IMR-90 (cell line): ENCODE data around the gene DACT2. TPM values are rescaled to one million over a fixed set of nuclear protein-coding genes. Genes with fewer than 3 reads are reported as not detected.

Source experiments
- ATAC-seq: fragments of 200-7000 bp; cut with Tn5 transposase; 2 replicates; pipeline ENCODE4 v1.9.1; 2020; ENCODE audit warnings: low read depth, mild to moderate bottlenecking, moderate library complexity
- BruUV-seq: library from RNA; stranded (reverse); fragments of 400-500 nt; replicated peaks from 2 replicates; lab custom pipeline; 2021; lab: Mats Ljungman, UMichigan
- CTCF ChIA-PET: fragments of 300-600 bp; formaldehyde crosslinking; extraction: SDS; loops from one replicate; lab custom pipeline; 2021; ENCODE audit warnings: antibody characterized with exemption; lab: Yijun Ruan, JAX
- POLR2A ChIA-PET: fragments of 300-600 bp; sonication (Branson Sonifier 250); formaldehyde crosslinking; loops from one replicate; lab custom pipeline; 2022; ENCODE audit warnings: antibody characterized with exemption; ENCODE audit not compliant: unreplicated experiment; lab: Charles Lee
- DNase-seq: peaks from one replicate; pipeline ENCODE4 v3.0.0; 2013
- H2AFZ ChIP-seq: replicated peaks from 2 replicates; pipeline ENCODE3; 2013; ENCODE audit warnings: low read length, mild to moderate bottlenecking; ENCODE audit not compliant: poor library complexity
- H2AK5ac ChIP-seq: 2 replicates; pipeline ENCODE4 v1.6.1; 2013; ENCODE audit warnings: low read depth, low read length, inconsistent platforms
- H2AK9ac ChIP-seq: replicated peaks from 2 replicates; pipeline ENCODE3; 2013; ENCODE audit warnings: mild to moderate bottlenecking, low read depth, low read length, moderate library complexity; ENCODE audit not compliant: poor library complexity
- H2BK120ac ChIP-seq: 2 replicates; pipeline ENCODE4 v1.6.1; 2013; ENCODE audit warnings: low read depth, low read length, inconsistent platforms
- H2BK15ac ChIP-seq: 3 replicates; pipeline ENCODE4 v1.6.1; 2013; ENCODE audit warnings: low read depth, low read length, inconsistent platforms
- H2BK20ac ChIP-seq: 2 replicates; pipeline ENCODE4 v1.6.1; 2013; ENCODE audit warnings: low read depth, mild to moderate bottlenecking, inconsistent platforms, low read length, moderate library complexity
- H2BK5ac ChIP-seq: 2 replicates; pipeline ENCODE4 v1.6.1; 2013; ENCODE audit warnings: mild to moderate bottlenecking, low read depth, low read length, inconsistent platforms; ENCODE audit not compliant: poor library complexity, severe bottlenecking
- H3K14ac ChIP-seq: replicated peaks from 2 replicates; pipeline ENCODE4 v1.6.1; 2013; ENCODE audit warnings: low read depth, low read length, inconsistent platforms
- H3K18ac ChIP-seq: 2 replicates; pipeline ENCODE4 v1.6.1; 2013; ENCODE audit warnings: low read depth, low read length, control low read depth
- H3K23ac ChIP-seq: 2 replicates; pipeline ENCODE4 v1.6.1; 2013; ENCODE audit warnings: low read depth, low read length, inconsistent platforms
- H3K27ac ChIP-seq: 2 replicates; pipeline ENCODE4 v1.5.1; 2013; ENCODE audit warnings: mild to moderate bottlenecking, control low read depth, low read length; ENCODE audit not compliant: insufficient read depth
- H3K27me3 ChIP-seq: 2 replicates; pipeline ENCODE4 v1.6.1; 2013; ENCODE audit warnings: low read length; ENCODE audit not compliant: control insufficient read depth, insufficient read depth
- H3K36me3 ChIP-seq: 2 replicates; pipeline ENCODE4 v1.6.1; 2013; ENCODE audit warnings: low read length, mixed read lengths; ENCODE audit not compliant: control insufficient read depth, insufficient read depth
- H3K4ac ChIP-seq: 2 replicates; pipeline ENCODE4 v1.6.1; 2013; ENCODE audit warnings: low read depth, low read length, inconsistent platforms
- H3K4me1 ChIP-seq: 2 replicates; pipeline ENCODE4 v1.6.1; 2013; ENCODE audit warnings: low read length, mixed read lengths; ENCODE audit not compliant: control insufficient read depth, insufficient read depth
- H3K4me2 ChIP-seq: 2 replicates; pipeline ENCODE4 v1.6.1; 2013; ENCODE audit warnings: low read depth, mild to moderate bottlenecking, control low read depth, low read length, moderate library complexity
- H3K4me3 ChIP-seq: 2 replicates; pipeline ENCODE4 v1.5.1; 2013; ENCODE audit warnings: low read depth, mild to moderate bottlenecking, control low read depth, low read length, moderate library complexity; ENCODE audit not compliant: insufficient read depth
- H3K56ac ChIP-seq: 2 replicates; pipeline ENCODE4 v1.6.1; 2013; ENCODE audit warnings: low read length, inconsistent platforms; ENCODE audit not compliant: insufficient read depth; ENCODE audit errors: extremely low read depth
- H3K79me1 ChIP-seq, 2 experiments: 2 replicates each; pipeline ENCODE4 v1.6.1; 2013; ENCODE audit warnings: low read length in 2 of 2, inconsistent platforms in 1 of 2, low read depth in 1 of 2
- H3K9ac ChIP-seq: 2 replicates; pipeline ENCODE4 v1.6.1; 2013; ENCODE audit warnings: low read depth, low read length, control low read depth
- H3K9me1 ChIP-seq: 2 replicates; pipeline ENCODE4 v1.6.1; 2013; ENCODE audit warnings: low read length, inconsistent platforms; ENCODE audit not compliant: insufficient read depth
- H3K9me3 ChIP-seq: 2 replicates; pipeline ENCODE4 v1.6.1; 2013; ENCODE audit warnings: low read length; ENCODE audit not compliant: control insufficient read depth, insufficient read depth
- H4K20me1 ChIP-seq: 2 replicates; pipeline ENCODE4 v1.6.1; 2013; ENCODE audit warnings: low read length, inconsistent platforms; ENCODE audit not compliant: insufficient read depth
- H4K5ac ChIP-seq: 2 replicates; pipeline ENCODE4 v1.6.1; 2013; ENCODE audit warnings: mild to moderate bottlenecking, low read depth, low read length, control low read depth
- H4K8ac ChIP-seq, 2 experiments: 2 replicates each; pipeline ENCODE4 v1.6.1; 2013; ENCODE audit warnings: low read depth in 2 of 2, low read length in 2 of 2, control low read depth in 1 of 2, inconsistent platforms in 1 of 2
- H4K91ac ChIP-seq: 2 replicates; pipeline ENCODE4 v1.6.1; 2013; ENCODE audit warnings: low read depth, low read length, inconsistent platforms; ENCODE audit not compliant: insufficient read depth
- BHLHE40 ChIP-seq: fragments of 150-350 bp; IDR thresholded peaks from 2 replicates; pipeline ENCODE4 v1.6.1; 2016; ENCODE audit warnings: mild to moderate bottlenecking, low read depth, low read length
- CEBPB ChIP-seq: IDR thresholded peaks from 2 replicates; pipeline ENCODE4 v1.6.1; 2012; ENCODE audit warnings: low read depth, low read length, improper control_type of control experiment
- CHD1 ChIP-seq: IDR thresholded peaks from 2 replicates; pipeline ENCODE4 v1.6.1; 2012; ENCODE audit warnings: low read depth, low read length, improper control_type of control experiment
- FOS ChIP-seq: fragments of 150-350 bp; IDR thresholded peaks from 2 replicates; pipeline ENCODE4 v1.6.1; 2016; ENCODE audit warnings: low read depth, low read length
- MAFK ChIP-seq: IDR thresholded peaks from 2 replicates; pipeline ENCODE4 v1.6.1; 2012; ENCODE audit warnings: low read depth, low read length, improper control_type of control experiment
- MAZ ChIP-seq: IDR thresholded peaks from 2 replicates; pipeline ENCODE4 v1.6.1; 2012; ENCODE audit warnings: low read depth, mild to moderate bottlenecking, low read length, improper control_type of control experiment, moderate library complexity, borderline replicate concordance
- MXI1 ChIP-seq: IDR thresholded peaks from 2 replicates; pipeline ENCODE4 v1.6.1; 2012; ENCODE audit warnings: low read depth, mild to moderate bottlenecking, low read length, moderate library complexity, borderline replicate concordance
- NFE2L2 ChIP-seq: fragments of 150-350 bp; IDR thresholded peaks from 2 replicates; pipeline ENCODE4 v1.6.1; 2016; ENCODE audit warnings: low read depth, mild to moderate bottlenecking, low read length
- POLR2A ChIP-seq: IDR thresholded peaks from 2 replicates; pipeline ENCODE4 v1.6.1; 2012; ENCODE audit warnings: mild to moderate bottlenecking, low read depth, low read length
- RAD21 ChIP-seq: IDR thresholded peaks from 2 replicates; pipeline ENCODE4 v1.6.1; 2012; ENCODE audit warnings: low read length, improper control_type of control experiment
- RCOR1 ChIP-seq: IDR thresholded peaks from 2 replicates; pipeline ENCODE4 v1.6.1; 2012; ENCODE audit warnings: mild to moderate bottlenecking, low read length, improper control_type of control experiment; ENCODE audit not compliant: insufficient replicate concordance
- RFX5 ChIP-seq: IDR thresholded peaks from 2 replicates; pipeline ENCODE4 v1.8.0; 2012; ENCODE audit warnings: low read depth, mild to moderate bottlenecking, low read length, moderate library complexity
- SMC3 ChIP-seq: fragments of 150-350 bp; IDR thresholded peaks from 2 replicates; pipeline ENCODE4 v1.6.1; 2016; ENCODE audit warnings: low read depth, mild to moderate bottlenecking, antibody characterized with exemption, low read length, moderate library complexity
- WGBS, 2 experiments: methylation state at CpG; one replicate each; pipeline versions ENCODE4 v1.1.5 to v1.1.7; 2013; ENCODE audit warnings: missing lambda C conversion rate in 2 of 2; ENCODE audit not compliant: insufficient read length in 1 of 2; ENCODE audit errors: extremely low coverage in 2 of 2; 5-methylcytosine and 5-hydroxymethylcytosine counted together
- dilution Hi-C: fragments of 300-500 bp; cut with HindIII; formaldehyde crosslinking; loops from one replicate; pipeline ENCODE4 v1.14.3; 2018; ENCODE audit warnings: low sequenced_read_pairs; ENCODE audit not compliant: unreplicated experiment
- in situ Hi-C: fragments of 300-500 bp; cut with MboI; formaldehyde crosslinking; loops from 3 replicates; pipeline ENCODE4 v1.14.3; 2019; ENCODE audit warnings: low sequenced_read_pairs, inconsistent platforms, mixed read lengths
- intact Hi-C: fragments of 100-400 bp; cut with micrococcal nuclease; formaldehyde crosslinking; loops from 2 replicates; pipeline ENCODE4 v1.10.0; 2022
- polyA plus RNA-seq, 3 experiments: library from polyadenylated mRNA; depleted of rRNA; stranded (reverse); fragments of >200 nt; gene quantifications; 2 replicates each; pipeline ENCODE4 v1.2.3, GENCODE V29; 2012; ENCODE audit warnings: low replicate concordance in 1 of 3
- total RNA-seq: library from RNA; depleted of rRNA; stranded (reverse); fragments of >200 nt; gene quantifications from 2 replicates; pipeline ENCODE4 v1.2.3, GENCODE V29; 2012
- TF ChIP-seq, protein P1 (sequence below): fragments of 150-350 bp; IDR thresholded peaks from 2 replicates; pipeline ENCODE4 v1.6.1; 2016; ENCODE audit warnings: low read depth, mild to moderate bottlenecking, low read length, moderate library complexity, borderline replicate concordance
- TF ChIP-seq, protein P2 (sequence below): conservative IDR thresholded peaks from 2 replicates; pipeline ENCODE4 v1.5.1; 2012; ENCODE audit warnings: mild to moderate bottlenecking, low read depth, low read length, improper control_type of control experiment
- TF ChIP-seq, protein P3 (sequence below): fragments of 150-350 bp; IDR thresholded peaks from 2 replicates; pipeline ENCODE4 v1.6.1; 2017; ENCODE audit warnings: mild to moderate bottlenecking, antibody characterized with exemption, low read length, low read depth

The DACT2 gene
- total and polyA plus RNA-seq, 2 of the 4 experiments (the other 2 are of a cell fraction): not detected

DNA sequence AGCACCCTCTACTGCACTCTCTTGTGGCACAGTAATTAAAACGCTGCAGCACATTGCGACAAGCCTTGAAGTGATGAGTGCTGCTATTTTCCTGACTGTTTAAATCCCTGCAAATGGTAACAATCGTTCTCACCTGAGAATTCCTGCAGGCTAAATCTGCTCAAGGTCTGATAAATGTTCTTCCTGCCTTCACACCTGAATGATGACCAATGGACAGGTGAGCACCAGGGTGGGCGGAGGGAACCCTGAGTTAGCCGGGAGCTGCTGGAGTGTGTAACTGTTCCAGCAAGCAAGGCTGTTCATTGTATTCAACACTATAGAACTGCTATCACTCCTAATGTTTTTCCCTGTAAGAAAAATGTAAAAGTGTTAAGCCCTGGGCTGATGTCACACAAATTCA, 4.0 kb downstream of the DACT2 start:
- Histone ChIP-seq H3K18ac (no peak overlapping the region), H2AK5ac (no peak overlapping the region), H2AFZ (no peak overlapping the region), H3K27ac (no peak overlapping the region), H4K5ac (no peak overlapping the region), H4K91ac (no peak overlapping the region), H3K9me3 (peaks cover 31% of the 10 kb centered on the region), H3K14ac (no peak overlapping the region), H2BK120ac (no peak overlapping the region), H3K56ac (no peak overlapping the region), H4K20me1 (no peaks in the 10 kb centered on the region), H3K4me3 (no peak overlapping the region), H3K23ac (no peak overlapping the region), H3K4me2 (no peak overlapping the region), H2BK5ac (no peak overlapping the region), H3K9ac (no peak overlapping the region), H3K4me1 (no peaks in the 10 kb centered on the region), H3K79me1 (no peaks in the 10 kb centered on the region), H4K8ac (no peak overlapping the region), H3K27me3 (no peaks in the 10 kb centered on the region), H3K9me1 (no peaks in the 10 kb centered on the region), H2BK15ac (no peak overlapping the region), H3K36me3 (no peaks in the 10 kb centered on the region), H2BK20ac (no peak overlapping the region), H2AK9ac (no peak overlapping the region), H3K4ac (no peak overlapping the region)
- WGBS, 2 experiments: 60% methylated on average over 1 of the region's 5 CpGs; no CpG with 5 or more reads in 1 of the 2 experiments
- intact Hi-C loops: no loop called here
- dilution Hi-C loops: no loop called here
- BruUV-seq: no TSS peak
- CTCF ChIA-PET: no interaction called here
- in situ Hi-C loops: no loop called here
- ATAC-seq: no peak
- no peak for TF ChIP-seq BHLHE40
- no peak for TF ChIP-seq RFX5
- TF ChIP-seq, protein P1, sequence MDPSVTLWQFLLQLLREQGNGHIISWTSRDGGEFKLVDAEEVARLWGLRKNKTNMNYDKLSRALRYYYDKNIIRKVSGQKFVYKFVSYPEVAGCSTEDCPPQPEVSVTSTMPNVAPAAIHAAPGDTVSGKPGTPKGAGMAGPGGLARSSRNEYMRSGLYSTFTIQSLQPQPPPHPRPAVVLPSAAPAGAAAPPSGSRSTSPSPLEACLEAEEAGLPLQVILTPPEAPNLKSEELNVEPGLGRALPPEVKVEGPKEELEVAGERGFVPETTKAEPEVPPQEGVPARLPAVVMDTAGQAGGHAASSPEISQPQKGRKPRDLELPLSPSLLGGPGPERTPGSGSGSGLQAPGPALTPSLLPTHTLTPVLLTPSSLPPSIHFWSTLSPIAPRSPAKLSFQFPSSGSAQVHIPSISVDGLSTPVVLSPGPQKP: no peak
- no peak for TF ChIP-seq RAD21
- no peak for TF ChIP-seq MXI1
- TF ChIP-seq POLR2A: no peak
- TF ChIP-seq, protein P2, sequence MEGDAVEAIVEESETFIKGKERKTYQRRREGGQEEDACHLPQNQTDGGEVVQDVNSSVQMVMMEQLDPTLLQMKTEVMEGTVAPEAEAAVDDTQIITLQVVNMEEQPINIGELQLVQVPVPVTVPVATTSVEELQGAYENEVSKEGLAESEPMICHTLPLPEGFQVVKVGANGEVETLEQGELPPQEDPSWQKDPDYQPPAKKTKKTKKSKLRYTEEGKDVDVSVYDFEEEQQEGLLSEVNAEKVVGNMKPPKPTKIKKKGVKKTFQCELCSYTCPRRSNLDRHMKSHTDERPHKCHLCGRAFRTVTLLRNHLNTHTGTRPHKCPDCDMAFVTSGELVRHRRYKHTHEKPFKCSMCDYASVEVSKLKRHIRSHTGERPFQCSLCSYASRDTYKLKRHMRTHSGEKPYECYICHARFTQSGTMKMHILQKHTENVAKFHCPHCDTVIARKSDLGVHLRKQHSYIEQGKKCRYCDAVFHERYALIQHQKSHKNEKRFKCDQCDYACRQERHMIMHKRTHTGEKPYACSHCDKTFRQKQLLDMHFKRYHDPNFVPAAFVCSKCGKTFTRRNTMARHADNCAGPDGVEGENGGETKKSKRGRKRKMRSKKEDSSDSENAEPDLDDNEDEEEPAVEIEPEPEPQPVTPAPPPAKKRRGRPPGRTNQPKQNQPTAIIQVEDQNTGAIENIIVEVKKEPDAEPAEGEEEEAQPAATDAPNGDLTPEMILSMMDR: no peak
- TF ChIP-seq NFE2L2: no peak
- no peak for TF ChIP-seq CEBPB
- no peak for TF ChIP-seq MAZ
- TF ChIP-seq MAFK: no peak
- TF ChIP-seq CHD1: no peak
- no peak for TF ChIP-seq SMC3
- TF ChIP-seq RCOR1: no peak
- TF ChIP-seq, protein P3, sequence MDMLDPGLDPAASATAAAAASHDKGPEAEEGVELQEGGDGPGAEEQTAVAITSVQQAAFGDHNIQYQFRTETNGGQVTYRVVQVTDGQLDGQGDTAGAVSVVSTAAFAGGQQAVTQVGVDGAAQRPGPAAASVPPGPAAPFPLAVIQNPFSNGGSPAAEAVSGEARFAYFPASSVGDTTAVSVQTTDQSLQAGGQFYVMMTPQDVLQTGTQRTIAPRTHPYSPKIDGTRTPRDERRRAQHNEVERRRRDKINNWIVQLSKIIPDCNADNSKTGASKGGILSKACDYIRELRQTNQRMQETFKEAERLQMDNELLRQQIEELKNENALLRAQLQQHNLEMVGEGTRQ: no peak
- TF ChIP-seq FOS: no peak
- DNase-seq: no peak
- POLR2A ChIA-PET: no interaction called here
